Cardiac fibroblast (primary cell): ENCODE measurements around the gene HDAC4.

Experiments used
- DNase-seq, 2 donors: peaks; one replicate each; pipeline versions ENCODE4 v3.0.0 to v3.0.0-alpha.2; 2010; ENCODE audit warnings: low read depth in 2 of 2
- H3K4me3 ChIP-seq, 2 donors: replicated peaks in 1 of 2; 1 replicate in 1 of 2; 2 replicates in 1 of 2; pipeline ENCODE4 v1.5.1; 2011; ENCODE audit warnings: low read depth in 2 of 2, low read length in 2 of 2, mild to moderate bottlenecking in 2 of 2, moderate library complexity in 1 of 2
- TF ChIP-seq, protein P1 (sequence below): IDR thresholded peaks from one replicate; pipeline ENCODE4 v1.5.1; 2011; ENCODE audit warnings: low read depth, mild to moderate bottlenecking, low read length, inconsistent platforms

HDAC4 gene

GRCh38 chr2:239034561-239035341 is 366.1 kb downstream of the HDAC4 start:
- no peak for DNase-seq
- H3K4me3 ChIP-seq = no peak overlapping the region
- TF ChIP-seq, protein P1, sequence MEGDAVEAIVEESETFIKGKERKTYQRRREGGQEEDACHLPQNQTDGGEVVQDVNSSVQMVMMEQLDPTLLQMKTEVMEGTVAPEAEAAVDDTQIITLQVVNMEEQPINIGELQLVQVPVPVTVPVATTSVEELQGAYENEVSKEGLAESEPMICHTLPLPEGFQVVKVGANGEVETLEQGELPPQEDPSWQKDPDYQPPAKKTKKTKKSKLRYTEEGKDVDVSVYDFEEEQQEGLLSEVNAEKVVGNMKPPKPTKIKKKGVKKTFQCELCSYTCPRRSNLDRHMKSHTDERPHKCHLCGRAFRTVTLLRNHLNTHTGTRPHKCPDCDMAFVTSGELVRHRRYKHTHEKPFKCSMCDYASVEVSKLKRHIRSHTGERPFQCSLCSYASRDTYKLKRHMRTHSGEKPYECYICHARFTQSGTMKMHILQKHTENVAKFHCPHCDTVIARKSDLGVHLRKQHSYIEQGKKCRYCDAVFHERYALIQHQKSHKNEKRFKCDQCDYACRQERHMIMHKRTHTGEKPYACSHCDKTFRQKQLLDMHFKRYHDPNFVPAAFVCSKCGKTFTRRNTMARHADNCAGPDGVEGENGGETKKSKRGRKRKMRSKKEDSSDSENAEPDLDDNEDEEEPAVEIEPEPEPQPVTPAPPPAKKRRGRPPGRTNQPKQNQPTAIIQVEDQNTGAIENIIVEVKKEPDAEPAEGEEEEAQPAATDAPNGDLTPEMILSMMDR = no peak

DNA sequence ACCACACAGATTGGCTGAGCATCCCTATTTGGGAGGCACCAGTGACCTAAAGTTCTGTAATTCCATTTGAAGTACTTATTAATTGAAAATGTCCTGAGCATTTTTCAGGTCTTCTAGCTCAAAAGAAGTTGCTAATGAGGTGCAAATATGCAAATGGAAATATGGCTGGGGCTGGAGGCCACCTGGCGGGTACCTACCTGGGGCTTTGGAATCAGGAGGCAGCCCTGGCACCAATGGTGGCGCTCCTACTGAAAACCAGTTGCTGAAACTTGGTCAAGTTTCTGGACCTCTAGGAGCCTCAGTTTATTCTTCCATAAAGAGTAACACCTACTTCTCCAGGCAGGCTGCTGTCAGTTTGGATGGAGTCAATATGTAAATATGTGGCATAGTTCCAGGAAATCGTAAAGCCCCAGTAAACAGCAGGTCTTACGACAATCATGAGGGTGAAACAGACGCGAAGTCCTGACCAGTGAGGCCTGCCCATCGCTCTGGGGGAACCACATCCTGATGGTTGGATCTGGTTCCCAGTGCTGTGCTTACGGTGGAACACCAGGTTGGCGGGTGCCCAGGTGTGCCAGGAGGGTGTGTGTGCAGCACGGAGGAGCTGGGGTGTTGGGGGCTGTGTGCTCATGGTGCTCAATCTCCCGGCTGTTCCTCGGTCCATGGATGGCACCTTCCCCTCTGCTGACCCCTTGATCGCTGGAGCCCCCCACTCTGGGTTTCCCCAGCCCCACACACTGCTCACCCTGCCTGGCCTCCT is 366.8 kb downstream of the HDAC4 start:
- no peak for DNase-seq
- TF ChIP-seq, protein P1 = no peak
- H3K4me3 ChIP-seq = no peak overlapping the region

DNA sequence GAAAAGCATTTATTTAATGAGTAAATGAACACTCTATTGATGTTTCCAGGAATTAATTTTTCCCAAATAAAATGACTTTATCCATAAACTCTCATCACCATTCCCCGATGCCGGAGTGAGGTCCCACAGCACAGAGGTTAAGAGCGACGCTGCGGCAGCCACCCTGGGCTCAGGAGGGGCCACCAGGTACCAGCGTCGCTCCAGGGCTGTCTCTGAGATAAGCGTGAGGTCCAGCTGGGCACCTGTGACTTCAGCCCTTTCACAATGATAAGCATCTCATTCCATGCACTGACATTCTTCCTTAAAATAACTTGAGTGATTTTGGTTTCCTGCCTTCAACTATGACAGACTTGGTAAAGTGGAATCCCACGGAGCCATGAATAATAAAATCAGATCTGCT is 370.9 kb downstream of the HDAC4 start:
- TF ChIP-seq, protein P1 = no peak
- H3K4me3 ChIP-seq = no peak overlapping the region
- no peak for DNase-seq

- no peak overlapping the region for H3K4me3 ChIP-seq
- TF ChIP-seq, protein P1 = no peak
- DNase-seq = no peak
Observed at GRCh38 chr2:239028253-239028619, 372.6 kb downstream of the HDAC4 start.

DNA sequence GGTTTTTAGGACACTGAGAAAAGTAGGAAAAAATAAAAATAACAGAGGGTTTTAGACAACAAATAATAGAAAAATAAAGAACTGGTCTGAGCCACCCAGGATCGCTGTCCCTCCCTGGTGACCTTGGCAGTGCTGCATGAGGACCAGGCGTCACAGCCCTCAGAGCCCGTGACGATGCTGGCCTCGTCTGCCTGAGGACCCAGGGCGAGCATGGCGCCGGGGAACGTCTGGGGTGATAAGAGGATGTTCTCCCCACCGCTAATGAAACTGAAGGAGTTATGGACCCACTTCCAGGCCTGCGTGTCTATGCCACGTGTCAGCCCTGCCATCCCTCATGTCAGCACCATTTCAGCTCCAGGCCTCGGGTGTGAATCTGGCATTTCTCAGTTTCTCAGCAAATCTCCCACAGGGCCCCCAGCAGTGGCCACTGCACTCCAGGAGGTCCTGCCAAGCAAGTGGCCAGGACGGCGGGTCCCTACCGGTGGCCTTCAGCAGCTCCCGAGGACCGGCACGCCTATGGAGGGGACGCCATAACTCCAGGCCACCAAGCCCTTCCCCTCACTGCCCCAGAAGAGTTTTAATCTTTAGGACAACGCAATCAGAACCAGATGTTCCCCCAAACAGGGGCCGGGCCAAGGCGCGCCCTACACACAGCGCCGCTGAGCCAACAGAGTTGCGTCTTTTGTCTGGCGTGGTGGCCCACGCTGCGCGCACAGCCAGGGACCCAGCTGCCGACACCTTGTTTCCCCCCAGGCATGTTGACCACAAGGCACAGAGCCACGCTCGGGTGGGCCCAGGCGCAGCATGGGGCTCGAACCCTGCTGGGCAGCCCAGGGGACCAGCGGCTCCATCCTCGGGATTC is 373.2 kb downstream of the HDAC4 start:
- DNase-seq = no peak
- no peak overlapping the region for H3K4me3 ChIP-seq
- TF ChIP-seq, protein P1 = no peak

GRCh38 chr2:239026711-239027361 is 374.0 kb downstream of the HDAC4 start:
- TF ChIP-seq, protein P1 = no peak
- DNase-seq = no peak
- H3K4me3 ChIP-seq = no peak overlapping the region
